ENCODE measurements around the gene PIK3C2G. TPM values are rescaled to one million over a fixed set of nuclear protein-coding genes. Genes with fewer than 3 reads are reported as not detected.
"Not testable (repeated sequence)": the region's sequence is repeated elsewhere in the genome, so short reads cannot be mapped to it uniquely, and the experiment has no call there.

The PIK3C2G gene
- total and polyA plus RNA-seq, 2 of the 13 experiments (the other 11 are each of a cell fraction or from before 2014, with no cell fraction given): not detected

DNA sequence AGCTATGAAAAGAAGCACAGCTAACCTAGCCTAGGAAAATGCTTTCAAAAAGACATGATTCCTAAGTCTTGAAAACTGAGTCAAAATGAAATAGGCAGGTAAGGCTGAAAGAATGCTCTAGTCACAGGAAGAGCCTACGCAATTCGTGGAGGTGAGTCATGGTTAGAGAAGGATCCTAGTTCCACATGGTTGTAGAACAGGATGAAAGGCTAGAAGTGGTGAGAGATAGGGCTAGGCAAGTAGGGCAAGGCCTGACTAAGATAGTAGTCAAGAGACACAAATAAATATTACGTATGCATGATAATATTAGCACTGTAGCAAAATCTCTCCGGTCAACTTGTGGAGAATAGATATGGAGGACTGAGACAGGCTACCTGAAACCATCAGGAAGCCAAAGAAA lies 429.3 kb downstream of the PIK3C2G start:
- H4K20me1 ChIP-seq (ENCODE audit: insufficient read depth, low read length): no peaks in the 10 kb centered on the region
- no peaks in the 10 kb centered on the region for H3K4me1 ChIP-seq (ENCODE audit: insufficient read depth, low read length)
- POLR2A ChIA-PET: no interaction called here
- no peak for ATAC-seq
- H3K27ac ChIP-seq (ENCODE audit: extremely low read length, insufficient read depth, low read length): no peak overlapping the region
- FAIRE-seq: no peak
- DNase-seq (ENCODE audit: low spot score): no peak
- no peak overlapping the region for H3K4me2 ChIP-seq (ENCODE audit: low read depth, low read length)
- CTCF ChIA-PET (ENCODE audit: low intra/inter-chr PET ratio, low total read pairs): no interaction called here
- no TSS peak for BruUV-seq (replicated peaks)
- intact Hi-C loops (cut with micrococcal nuclease; ENCODE audit: unreplicated experiment): no loop called here
- no peaks in the 10 kb centered on the region for H3K79me2 ChIP-seq (ENCODE audit: insufficient read depth, low read length)
- H3K9ac ChIP-seq (ENCODE audit: insufficient read depth, low read depth, low read length): no peak overlapping the region
- no peak overlapping the region for H3K4me3 ChIP-seq (replicated peaks in 1 of 3; ENCODE audit: insufficient read depth in 1 of 3, low read depth in 2 of 3, low read length in 3 of 3)
- no peak overlapping the region for H2AFZ ChIP-seq (ENCODE audit: low read length)
- 0 out of 2 replicates have a peak, but pooled peaks cover 6% of the 10 kb centered on the region for H3K9me3 ChIP-seq (ENCODE audit: low read length)
- no peaks in the 10 kb centered on the region for H3K36me3 ChIP-seq (replicated peaks in 1 of 2; ENCODE audit: control insufficient read depth in 1 of 2, insufficient read depth in 2 of 2, low read length in 2 of 2)
- no peaks in the 10 kb centered on the region for H3K27me3 ChIP-seq (ENCODE audit: control insufficient read depth in 1 of 2, insufficient read depth in 2 of 2, low read length in 2 of 2)
- TF ChIP-seq MAFF (IDR thresholded peaks at IDR 0.05; ENCODE audit: low read depth, low read length) (no peak), GABPA (IDR thresholded peaks at IDR 0.05; ENCODE audit: low read depth, low read length) (no peak), GABPA (CRISPR knock-in tag; IDR thresholded peaks at IDR 0.05; ENCODE audit: low read depth) (no peak), GFI1 (CRISPR knock-in tag; IDR thresholded peaks at IDR 0.05; ENCODE audit: borderline replicate concordance) (no peak), ZNF124 (CRISPR knock-in tag; IDR thresholded peaks at IDR 0.05) (no peak), STAG1 (CRISPR knock-in tag; IDR thresholded peaks at IDR 0.05) (no peak), NRL (CRISPR knock-in tag; IDR thresholded peaks at IDR 0.05; ENCODE audit: borderline replicate concordance) (no peak), ZNF564 (CRISPR knock-in tag; IDR thresholded peaks at IDR 0.05) (no peak), ZNF839 (CRISPR knock-in tag; IDR thresholded peaks at IDR 0.05; ENCODE audit: borderline replicate concordance) (no peak), ZNF577 (CRISPR knock-in tag; IDR thresholded peaks at IDR 0.05; ENCODE audit: borderline replicate concordance, low read depth) (no peak), ZNF7 (CRISPR knock-in tag; IDR thresholded peaks at IDR 0.05) (no peak), ZNF670 (CRISPR knock-in tag; IDR thresholded peaks at IDR 0.05; ENCODE audit: borderline replicate concordance) (no peak), ZNF331 (CRISPR knock-in tag; IDR thresholded peaks at IDR 0.05) (no peak), HMG20A (CRISPR knock-in tag; IDR thresholded peaks at IDR 0.05; ENCODE audit: borderline replicate concordance) (no peak), FOXK2 (IDR thresholded peaks at IDR 0.05) (no peak)
- TF ChIP-seq, protein P1, sequence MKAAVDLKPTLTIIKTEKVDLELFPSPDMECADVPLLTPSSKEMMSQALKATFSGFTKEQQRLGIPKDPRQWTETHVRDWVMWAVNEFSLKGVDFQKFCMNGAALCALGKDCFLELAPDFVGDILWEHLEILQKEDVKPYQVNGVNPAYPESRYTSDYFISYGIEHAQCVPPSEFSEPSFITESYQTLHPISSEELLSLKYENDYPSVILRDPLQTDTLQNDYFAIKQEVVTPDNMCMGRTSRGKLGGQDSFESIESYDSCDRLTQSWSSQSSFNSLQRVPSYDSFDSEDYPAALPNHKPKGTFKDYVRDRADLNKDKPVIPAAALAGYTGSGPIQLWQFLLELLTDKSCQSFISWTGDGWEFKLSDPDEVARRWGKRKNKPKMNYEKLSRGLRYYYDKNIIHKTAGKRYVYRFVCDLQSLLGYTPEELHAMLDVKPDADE (CRISPR knock-in tag; IDR thresholded peaks at IDR 0.05): no peak
- in situ Hi-C loops (cut with HindIII; ENCODE audit: extremely low pct_ligation_motif_present, low pct_unique_long_range_greater_than_20kb): no loop called here
- 23% methylated on average over 4 of the region's 4 CpGs for WGBS (ENCODE audit: low lambda C conversion rate)

DNA sequence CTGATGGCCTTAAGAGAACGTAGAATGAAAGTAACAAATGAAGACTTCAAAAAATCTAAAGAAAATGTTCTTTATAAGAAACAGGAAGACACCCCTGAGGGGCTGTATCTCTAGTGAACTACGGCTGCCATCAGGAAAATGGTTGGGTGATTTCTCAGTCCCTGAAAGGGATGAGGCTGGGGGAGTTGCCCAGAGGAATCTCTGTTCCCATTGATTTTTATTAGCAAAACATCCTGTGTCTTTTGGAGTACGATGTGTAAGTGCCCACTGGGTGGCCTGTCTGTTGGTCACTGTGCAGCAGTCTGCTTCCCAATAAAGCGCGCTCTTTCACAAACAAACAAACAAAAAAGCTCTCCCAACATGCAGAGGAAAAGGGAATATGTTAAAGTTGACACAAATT lies 432.7 kb downstream of the PIK3C2G start:
- POLR2A ChIA-PET; H3K4me1 ChIP-seq (ENCODE audit: insufficient read depth, low read length); H3K4me2 ChIP-seq (ENCODE audit: low read depth, low read length); H3K27me3 ChIP-seq (ENCODE audit: control insufficient read depth in 1 of 2, insufficient read depth in 2 of 2, low read length in 2 of 2); intact Hi-C loops (cut with micrococcal nuclease; ENCODE audit: unreplicated experiment); CTCF ChIA-PET (ENCODE audit: low intra/inter-chr PET ratio, low total read pairs); FAIRE-seq; H3K4me3 ChIP-seq (replicated peaks in 1 of 3; ENCODE audit: insufficient read depth in 1 of 3, low read depth in 2 of 3, low read length in 3 of 3); H3K27ac ChIP-seq (ENCODE audit: extremely low read length, insufficient read depth, low read length); in situ Hi-C loops (cut with HindIII; ENCODE audit: extremely low pct_ligation_motif_present, low pct_unique_long_range_greater_than_20kb); H3K9ac ChIP-seq (ENCODE audit: insufficient read depth, low read depth, low read length); H3K79me2 ChIP-seq (ENCODE audit: insufficient read depth, low read length); H4K20me1 ChIP-seq (ENCODE audit: insufficient read depth, low read length); H3K9me3 ChIP-seq (ENCODE audit: low read length); DNase-seq (ENCODE audit: low spot score); H3K36me3 ChIP-seq (replicated peaks in 1 of 2; ENCODE audit: control insufficient read depth in 1 of 2, insufficient read depth in 2 of 2, low read length in 2 of 2); ATAC-seq; BruUV-seq (replicated peaks); H2AFZ ChIP-seq (ENCODE audit: low read length): not testable (repeated sequence)
- WGBS (ENCODE audit: low lambda C conversion rate): 58% methylated on average over 5 of the region's 5 CpGs
